Activated T-cell treated with anti-CD3 and anti-CD28 coated beads for 1 hour (primary cell): ENCODE measurements around the gene RYR2.
"Not testable (repeated sequence)": the region's sequence is repeated elsewhere in the genome, so short reads cannot be mapped to it uniquely, and the experiment has no call there.

Experiments used
- DNase-seq: peaks from one replicate; pipeline ENCODE4 v3.0.0-alpha.2; 2020; ENCODE audit warnings: low read depth

Gene RYR2

GRCh38 chr1:237795558-237795957 is 753.6 kb downstream of the RYR2 start:
- no peak for DNase-seq

- DNase-seq: no peak
These were observed 757.9 kb downstream of the RYR2 start for GRCh38 chr1:237799762-237800474.

GRCh38 chr1:237804516-237804915 is 762.5 kb downstream of the RYR2 start:
- no peak for DNase-seq

- no peak for DNase-seq
These were observed 767.1 kb downstream of the RYR2 start for GRCh38 chr1:237809099-237809498.

- DNase-seq: no peak
These were observed 769.6 kb downstream of the RYR2 start for GRCh38 chr1:237811633-237812032.

GRCh38 chr1:237812061-237812460 is 770.1 kb downstream of the RYR2 start:
- DNase-seq: no peak

GRCh38 chr1:237814319-237814924 is 772.4 kb downstream of the RYR2 start:
- DNase-seq: no peak

- no peak for DNase-seq
These were observed 775.3 kb downstream of the RYR2 start for GRCh38 chr1:237817277-237817676.

- not testable (repeated sequence) for DNase-seq
These were observed 778.6 kb downstream of the RYR2 start for GRCh38 chr1:237820634-237821033.

GRCh38 chr1:237832858-237833257 is 790.9 kb downstream of the RYR2 start:
- DNase-seq: no peak

- DNase-seq: no peak
These were observed 792.1 kb downstream of the RYR2 start for GRCh38 chr1:237834048-237834447.

- DNase-seq: no peak
These were observed 792.5 kb downstream of the RYR2 start for GRCh38 chr1:237834461-237834860.

- no peak for DNase-seq
These were observed 796.3 kb downstream of the RYR2 start for GRCh38 chr1:237838320-237838719.

- no peak for DNase-seq
These were observed 797.0 kb downstream of the RYR2 start for GRCh38 chr1:237838904-237839534.

GRCh38 chr1:237841485-237841884 is 799.5 kb downstream of the RYR2 start:
- DNase-seq: no peak

GRCh38 chr1:237843516-237843915 is 801.5 kb downstream of the RYR2 start:
- not testable (repeated sequence) for DNase-seq

- no peak for DNase-seq
These were observed 809.3 kb downstream of the RYR2 start for GRCh38 chr1:237851210-237851845.

- DNase-seq: no peak
These were observed 810.4 kb downstream of the RYR2 start for GRCh38 chr1:237852342-237852741.

- no peak for DNase-seq
These were observed 815.5 kb downstream of the RYR2 start for GRCh38 chr1:237857455-237857854.

GRCh38 chr1:237858992-237859391 is 817.0 kb downstream of the RYR2 start:
- DNase-seq: no peak

- DNase-seq: no peak
These were observed 820.0 kb downstream of the RYR2 start for GRCh38 chr1:237861944-237862343.

- DNase-seq: no peak
These were observed 821.2 kb downstream of the RYR2 start for GRCh38 chr1:237863234-237863633.
